K562 (cell line): ENCODE data around the gene DAGLB. TPM values are rescaled to one million over a fixed set of nuclear protein-coding genes. Genes with fewer than 3 reads are reported as not detected.

Experiments used
- CREM ChIP-seq: IDR thresholded peaks from 2 replicates; pipeline ENCODE4 v1.6.1; 2014; ENCODE audit warnings: antibody characterized with exemption, low read depth
- CXXC5 ChIP-seq: fragments of 250-450 bp; sonication (Bioruptor Pico); IDR thresholded peaks from 2 replicates; pipeline ENCODE4 v1.8.0; 2022; ENCODE audit warnings: inconsistent platforms, mild to moderate bottlenecking, moderate library complexity
- FOXP1 ChIP-seq: sonication (generic); formaldehyde crosslinking; IDR thresholded peaks from 2 replicates; pipeline ENCODE4 v1.8.0; 2022; ENCODE audit warnings: mild to moderate bottlenecking, missing genetic modification reagents
- FUS ChIP-seq: fragments of 200-400 bp; formaldehyde crosslinking; optimal IDR thresholded peaks from 2 replicates; pipeline ENCODE3; 2017; ENCODE audit warnings: low read depth, low read length
- KDM4B ChIP-seq, 2 experiments: fragments of 450-650 bp in 1 of 2; sonication (generic) in 1 of 2; IDR thresholded peaks; 2 replicates each; pipeline ENCODE4 v1.6.1; 2016 to 2017; ENCODE audit warnings: borderline replicate concordance in 2 of 2, antibody characterized with exemption in 1 of 2, low read depth in 1 of 2, mild to moderate bottlenecking in 1 of 2
- KHSRP ChIP-seq: fragments of 450-650 bp; IDR thresholded peaks from 2 replicates; pipeline ENCODE4 v1.6.1; 2017
- L3MBTL2 ChIP-seq: fragments of 450-650 bp; IDR thresholded peaks from 2 replicates; pipeline ENCODE4 v1.6.1; 2016; ENCODE audit warnings: mild to moderate bottlenecking, moderate library complexity
- MEIS2 ChIP-seq: fragments of 450-650 bp; IDR thresholded peaks from 2 replicates; pipeline ENCODE4 v1.6.1; 2014; ENCODE audit warnings: mild to moderate bottlenecking; ENCODE audit not compliant: partially characterized antibody
- NRF1 ChIP-seq, 2 experiments: fragments of 450-650 bp; IDR thresholded peaks in 1 of 2; conservative IDR thresholded peaks in 1 of 2; 2 replicates each; pipeline ENCODE4 v1.6.1; 2014; ENCODE audit warnings: mild to moderate bottlenecking in 2 of 2
- POLR2B ChIP-seq: fragments of 450-650 bp; IDR thresholded peaks from 2 replicates; pipeline ENCODE4 v1.6.1; 2018; ENCODE audit warnings: low read depth; ENCODE audit not compliant: partially characterized antibody
- POLR2G ChIP-seq: fragments of 200-400 bp; formaldehyde crosslinking; IDR thresholded peaks from 2 replicates; pipeline ENCODE4 v1.6.1; 2017; ENCODE audit warnings: low read depth, mild to moderate bottlenecking, antibody characterized with exemption, low read length, moderate library complexity
- RBFOX2 ChIP-seq: fragments of 200-400 bp; formaldehyde crosslinking; IDR thresholded peaks from 2 replicates; pipeline ENCODE4 v1.6.1; 2017; ENCODE audit warnings: low read depth, mild to moderate bottlenecking, low read length, moderate library complexity
- RBM14 ChIP-seq: fragments of 200-400 bp; formaldehyde crosslinking; IDR thresholded peaks from 2 replicates; pipeline ENCODE4 v1.6.1; 2018; ENCODE audit warnings: low read depth, mild to moderate bottlenecking, low read length, moderate library complexity, borderline replicate concordance; ENCODE audit not compliant: insufficient read depth
- RBM15 ChIP-seq: fragments of 200-400 bp; formaldehyde crosslinking; IDR thresholded peaks from 2 replicates; pipeline ENCODE4 v1.6.1; 2018; ENCODE audit warnings: mild to moderate bottlenecking, low read length, moderate library complexity; ENCODE audit not compliant: insufficient read depth
- SAP30 ChIP-seq: fragments of 200-600 bp; sonication (generic); IDR thresholded peaks from 2 replicates; pipeline ENCODE4 v1.6.1; 2012; ENCODE audit warnings: borderline replicate concordance, low read depth, mild to moderate bottlenecking, moderate library complexity, low read length, control low read depth, inconsistent platforms; ENCODE audit not compliant: insufficient read depth, poor library complexity, severe bottlenecking
- SMARCC2 ChIP-seq: fragments of 450-650 bp; IDR thresholded peaks from 2 replicates; pipeline ENCODE4 v1.6.1; 2017; ENCODE audit warnings: antibody characterized with exemption, moderate library complexity, mild to moderate bottlenecking, low read depth
- SNRNP70 ChIP-seq: fragments of 200-400 bp; formaldehyde crosslinking; optimal IDR thresholded peaks from 2 replicates; pipeline ENCODE3; 2017; ENCODE audit warnings: low read depth, low read length
- ZKSCAN3 ChIP-seq: fragments of 250-450 bp; sonication (Bioruptor Pico); IDR thresholded peaks from 2 replicates; pipeline ENCODE4 v1.4.0; 2020
- polyA plus RNA-seq, 8 experiments: library from polyadenylated mRNA; depleted of rRNA in 4 of 8; stranded (reverse) in 5 of 8; unstranded in 3 of 8; fragments of >200 nt; fragmentation: Nextera tagmentation in 2 of 8; fragmentation: Illumina TruSeq in 1 of 8; extraction: Ambion mirVana in 2 of 8; extraction: Trizol in 1 of 8; gene quantifications; 2 replicates each; pipeline versions ENCODE4 v1.2.1 to v1.2.3, GENCODE V29; 2011 to 2014; ENCODE audit warnings: inconsistent platforms in 1 of 8, missing spikeins in 1 of 8
- total RNA-seq, 7 experiments: library from RNA; depleted of rRNA in 6 of 7; stranded (reverse); fragments of >200 nt in 6 of 7; fragmentation: Illumina TruSeq in 2 of 7; extraction: Trizol in 2 of 7; gene quantifications; 2 replicates each; pipeline versions ENCODE4 v1.2.1 to v1.2.3, GENCODE V29; 2011 to 2021; ENCODE audit warnings: low replicate concordance in 1 of 7
- TF ChIP-seq, protein P1 (sequence below): fragments of 200-800 bp; sonication (Bioruptor generic); IDR thresholded peaks from 2 replicates; pipeline ENCODE4 v1.6.1; 2017; ENCODE audit warnings: missing genetic modification characterization, missing compliant biosample characterization
- TF ChIP-seq, protein P2 (sequence below), 2 experiments: fragments of 150-350 bp in 1 of 2; IDR thresholded peaks; 2 replicates each; pipeline ENCODE4 v1.6.1; 2012 to 2016; ENCODE audit warnings: low read depth in 2 of 2, low read length in 2 of 2, mild to moderate bottlenecking in 1 of 2, moderate library complexity in 1 of 2
- TF ChIP-seq, protein P3 (sequence below): fragments of 450-650 bp; IDR thresholded peaks from 2 replicates; pipeline ENCODE4 v1.6.1; 2016; ENCODE audit warnings: antibody characterized with exemption

Gene DAGLB
- total and polyA plus RNA-seq, 9 of the 15 experiments (the other 6 are each of a cell fraction or from before 2014, with no cell fraction given): 0.92 to 16.4 (median 9.3) TPM

DNA sequence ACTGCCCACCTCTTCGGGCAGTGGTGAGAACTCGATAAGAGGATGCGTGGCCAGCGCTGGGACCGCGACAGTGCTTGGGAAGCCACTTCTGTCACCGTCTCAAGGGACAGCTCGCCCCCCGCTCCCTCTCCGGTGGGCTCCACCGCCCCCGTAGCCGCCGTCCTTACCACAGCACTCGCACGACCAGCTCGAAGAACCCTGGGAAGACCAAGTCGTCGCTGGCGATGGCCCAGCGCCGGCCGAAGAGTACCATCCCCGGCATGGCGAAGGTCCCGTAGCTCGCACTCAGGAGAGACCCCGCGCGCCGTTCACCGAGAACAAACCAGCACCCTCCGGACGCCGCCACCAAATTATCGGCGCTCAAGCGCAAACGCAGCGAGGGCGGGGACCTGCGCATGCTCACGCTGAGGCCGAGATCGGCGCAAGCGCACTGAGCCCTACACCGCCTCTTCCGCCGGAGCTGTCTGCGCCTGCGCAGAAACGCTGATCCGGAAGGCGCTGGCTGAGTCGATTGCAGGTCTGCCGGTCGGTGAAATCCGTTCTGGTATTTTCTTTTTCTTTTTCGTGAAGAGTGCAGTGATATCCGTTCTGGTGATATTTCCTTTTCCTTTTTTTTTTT, at the start of gene DAGLB (continued):
- TF ChIP-seq RBM15 (no peak), RBFOX2 (peak; percentile 95), CXXC5 (CRISPR knock-in tag) (peak; percentile 17), L3MBTL2 (peak; percentile 39; the same call in 1 of the 2 replicates), SMARCC2 (0 out of 2 replicates have a peak, but pooled peaks have one; percentile 11), POLR2B (peak; percentile 99), ZKSCAN3 (CRISPR knock-in tag) (no peak), FUS (no peak), KHSRP (no peak), NRF1 (conservative IDR thresholded peaks at IDR 0.05 in 1 of 2, IDR thresholded peaks at IDR 0.05 in 1 of 2) (peak; percentile 100), SAP30 (peak; percentile 83), SNRNP70 (no peak), FOXP1 (CRISPR knock-in tag) (peak; percentile 47; the same call in 1 of the 2 replicates), POLR2G (peak; percentile 92), MEIS2 (peak; percentile 99), CREM (0 out of 2 replicates have a peak, but pooled peaks have one; percentile 35), RBM14 (0 out of 2 replicates have a peak, but pooled peaks have one; percentile 75), KDM4B (IDR thresholded peaks at IDR 0.05; ENCODE audit: borderline replicate concordance in 2 of 2, low read depth in 1 of 2) (peak in 1 of 2 experiments; percentile 31; a peak in 1 of 4 replicates)
- TF ChIP-seq, protein P1, sequence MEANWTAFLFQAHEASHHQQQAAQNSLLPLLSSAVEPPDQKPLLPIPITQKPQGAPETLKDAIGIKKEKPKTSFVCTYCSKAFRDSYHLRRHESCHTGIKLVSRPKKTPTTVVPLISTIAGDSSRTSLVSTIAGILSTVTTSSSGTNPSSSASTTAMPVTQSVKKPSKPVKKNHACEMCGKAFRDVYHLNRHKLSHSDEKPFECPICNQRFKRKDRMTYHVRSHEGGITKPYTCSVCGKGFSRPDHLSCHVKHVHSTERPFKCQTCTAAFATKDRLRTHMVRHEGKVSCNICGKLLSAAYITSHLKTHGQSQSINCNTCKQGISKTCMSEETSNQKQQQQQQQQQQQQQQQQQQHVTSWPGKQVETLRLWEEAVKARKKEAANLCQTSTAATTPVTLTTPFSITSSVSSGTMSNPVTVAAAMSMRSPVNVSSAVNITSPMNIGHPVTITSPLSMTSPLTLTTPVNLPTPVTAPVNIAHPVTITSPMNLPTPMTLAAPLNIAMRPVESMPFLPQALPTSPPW: peak; percentile 28; the same call in 1 of the 2 replicates
- TF ChIP-seq, protein P2, sequence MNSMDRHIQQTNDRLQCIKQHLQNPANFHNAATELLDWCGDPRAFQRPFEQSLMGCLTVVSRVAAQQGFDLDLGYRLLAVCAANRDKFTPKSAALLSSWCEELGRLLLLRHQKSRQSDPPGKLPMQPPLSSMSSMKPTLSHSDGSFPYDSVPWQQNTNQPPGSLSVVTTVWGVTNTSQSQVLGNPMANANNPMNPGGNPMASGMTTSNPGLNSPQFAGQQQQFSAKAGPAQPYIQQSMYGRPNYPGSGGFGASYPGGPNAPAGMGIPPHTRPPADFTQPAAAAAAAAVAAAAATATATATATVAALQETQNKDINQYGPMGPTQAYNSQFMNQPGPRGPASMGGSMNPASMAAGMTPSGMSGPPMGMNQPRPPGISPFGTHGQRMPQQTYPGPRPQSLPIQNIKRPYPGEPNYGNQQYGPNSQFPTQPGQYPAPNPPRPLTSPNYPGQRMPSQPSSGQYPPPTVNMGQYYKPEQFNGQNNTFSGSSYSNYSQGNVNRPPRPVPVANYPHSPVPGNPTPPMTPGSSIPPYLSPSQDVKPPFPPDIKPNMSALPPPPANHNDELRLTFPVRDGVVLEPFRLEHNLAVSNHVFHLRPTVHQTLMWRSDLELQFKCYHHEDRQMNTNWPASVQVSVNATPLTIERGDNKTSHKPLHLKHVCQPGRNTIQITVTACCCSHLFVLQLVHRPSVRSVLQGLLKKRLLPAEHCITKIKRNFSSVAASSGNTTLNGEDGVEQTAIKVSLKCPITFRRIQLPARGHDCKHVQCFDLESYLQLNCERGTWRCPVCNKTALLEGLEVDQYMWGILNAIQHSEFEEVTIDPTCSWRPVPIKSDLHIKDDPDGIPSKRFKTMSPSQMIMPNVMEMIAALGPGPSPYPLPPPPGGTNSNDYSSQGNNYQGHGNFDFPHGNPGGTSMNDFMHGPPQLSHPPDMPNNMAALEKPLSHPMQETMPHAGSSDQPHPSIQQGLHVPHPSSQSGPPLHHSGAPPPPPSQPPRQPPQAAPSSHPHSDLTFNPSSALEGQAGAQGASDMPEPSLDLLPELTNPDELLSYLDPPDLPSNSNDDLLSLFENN (IDR thresholded peaks at IDR 0.05; ENCODE audit: low read depth in 2 of 2, low read length in 2 of 2): no peak
- TF ChIP-seq, protein P3, sequence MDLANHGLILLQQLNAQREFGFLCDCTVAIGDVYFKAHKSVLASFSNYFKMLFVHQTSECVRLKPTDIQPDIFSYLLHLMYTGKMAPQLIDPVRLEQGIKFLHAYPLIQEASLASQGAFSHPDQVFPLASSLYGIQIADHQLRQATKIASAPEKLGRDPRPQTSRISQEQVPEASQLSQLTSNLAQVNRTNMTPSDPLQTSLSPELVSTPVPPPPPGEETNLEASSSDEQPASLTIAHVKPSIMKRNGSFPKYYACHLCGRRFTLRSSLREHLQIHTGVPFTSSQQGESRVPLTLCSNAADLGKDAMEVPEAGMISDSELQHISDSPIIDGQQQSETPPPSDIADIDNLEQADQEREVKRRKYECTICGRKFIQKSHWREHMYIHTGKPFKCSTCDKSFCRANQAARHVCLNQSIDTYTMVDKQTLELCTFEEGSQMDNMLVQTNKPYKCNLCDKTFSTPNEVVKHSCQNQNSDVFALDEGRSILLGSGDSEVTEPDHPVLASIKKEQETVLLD: peak; percentile 99
